ENCODE measurements around the gene BMS1.
A peak's percentile ranks its signal among the peaks of the same experiment; 100 is the strongest.

Gene BMS1

GRCh38 chr10:42753507-42754154 lies 29.0 kb upstream of the BMS1 start:
- Histone ChIP-seq H3K27ac (replicated peaks) (no peak overlapping the region), H3K4me3 (replicated peaks; ENCODE audit: insufficient read depth, low read length) (peak overlapping the region; percentile 32), H3K27me3 (ENCODE audit: insufficient read depth, poor library complexity, severe bottlenecking) (peaks cover 45% of the 10 kb centered on the region)
- TF ChIP-seq GABPA (IDR thresholded peaks at IDR 0.05; ENCODE audit: low read depth), result no peak
- TF ChIP-seq REST (IDR thresholded peaks at IDR 0.05; ENCODE audit: insufficient replicate concordance, low read depth), result no peak
- TF ChIP-seq CTCF (IDR thresholded peaks at IDR 0.05; ENCODE audit: insufficient read depth, low read length), result no peak
- no peak for TF ChIP-seq SPI1 (IDR thresholded peaks at IDR 0.05; ENCODE audit: borderline replicate concordance, low read depth)
- TF ChIP-seq POLR2AphosphoS5 (IDR thresholded peaks at IDR 0.05; ENCODE audit: low read depth), result no peak
- peak in 1 of 2 experiments; percentile 5 for DNase-seq (ENCODE audit: low read depth in 1 of 2, low spot score in 1 of 2)

- TF ChIP-seq REST (IDR thresholded peaks at IDR 0.05; ENCODE audit: insufficient replicate concordance, low read depth) (no peak), GABPA (IDR thresholded peaks at IDR 0.05; ENCODE audit: low read depth) (no peak), CTCF (IDR thresholded peaks at IDR 0.05; ENCODE audit: insufficient read depth, low read length) (no peak), POLR2AphosphoS5 (IDR thresholded peaks at IDR 0.05; ENCODE audit: low read depth) (no peak), SPI1 (IDR thresholded peaks at IDR 0.05; ENCODE audit: borderline replicate concordance, low read depth) (no peak)
- peaks cover 45% of the 10 kb centered on the region for H3K27me3 ChIP-seq (ENCODE audit: insufficient read depth, poor library complexity, severe bottlenecking)
- H3K27ac ChIP-seq (replicated peaks), result no peak overlapping the region
- no peak for DNase-seq (ENCODE audit: low read depth in 1 of 2, low spot score in 1 of 2)
- peak overlapping the region; percentile 32 for H3K4me3 ChIP-seq (replicated peaks; ENCODE audit: insufficient read depth, low read length)
Measured at GRCh38 chr10:42754155-42755027, 28.2 kb upstream of the BMS1 start.

GRCh38 chr10:42755028-42755451 lies 27.6 kb upstream of the BMS1 start:
- Histone ChIP-seq H3K27me3 (ENCODE audit: insufficient read depth, poor library complexity, severe bottlenecking) (peaks cover 44% of the 10 kb centered on the region), H3K27ac (replicated peaks) (no peak overlapping the region), H3K4me3 (replicated peaks; ENCODE audit: insufficient read depth, low read length) (no peak overlapping the region; the same call in 1 of the 2 replicates)
- no peak for DNase-seq (ENCODE audit: low read depth in 1 of 2, low spot score in 1 of 2)
- TF ChIP-seq POLR2AphosphoS5 (IDR thresholded peaks at IDR 0.05; ENCODE audit: low read depth) (no peak), GABPA (IDR thresholded peaks at IDR 0.05; ENCODE audit: low read depth) (no peak), SPI1 (IDR thresholded peaks at IDR 0.05; ENCODE audit: borderline replicate concordance, low read depth) (no peak), CTCF (IDR thresholded peaks at IDR 0.05; ENCODE audit: insufficient read depth, low read length) (no peak), REST (IDR thresholded peaks at IDR 0.05; ENCODE audit: insufficient replicate concordance, low read depth) (no peak)
